ENCODE measurements around the gene GTF2E1.

The GTF2E1 gene

DNA sequence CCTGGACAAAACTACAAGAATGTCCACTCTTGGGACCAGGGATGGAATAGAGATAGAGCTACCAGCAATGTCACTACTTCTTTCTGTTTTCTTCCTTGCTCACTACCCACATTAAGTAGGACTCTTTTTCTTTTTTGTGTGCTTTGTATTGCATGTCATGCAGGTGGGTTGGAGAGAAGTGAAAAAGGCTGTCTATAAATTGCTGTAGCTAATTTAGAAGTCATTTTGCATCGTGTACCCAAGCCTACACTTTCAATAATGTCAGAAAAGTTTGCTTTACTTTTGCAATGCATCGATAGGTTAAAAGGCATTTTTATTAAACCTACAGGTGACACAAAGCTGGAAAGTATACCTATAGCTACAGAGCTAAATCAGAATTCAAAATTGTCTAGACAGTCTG is 58.9 kb downstream of the GTF2E1 start:
- DNase-seq: no peak

DNA sequence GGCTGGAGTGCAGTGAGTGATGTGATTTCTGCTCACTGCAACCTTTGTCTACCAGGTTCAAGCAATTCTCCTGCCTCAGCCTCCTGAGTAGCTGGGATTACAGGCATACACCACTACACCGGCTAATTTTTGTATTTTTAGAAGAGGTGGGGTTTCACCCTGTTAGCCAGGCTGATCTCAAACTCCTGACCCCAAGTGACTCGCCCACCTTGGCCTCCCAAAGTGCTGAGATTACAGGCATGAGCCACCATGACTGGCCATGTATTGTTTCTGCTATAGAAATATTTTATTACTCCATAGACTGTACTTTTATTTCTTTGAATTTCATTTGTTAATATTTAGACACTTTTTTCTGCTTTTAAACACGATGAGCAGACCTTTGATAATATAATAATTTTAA is 60.4 kb downstream of the GTF2E1 start:
- DNase-seq: no peak

DNA sequence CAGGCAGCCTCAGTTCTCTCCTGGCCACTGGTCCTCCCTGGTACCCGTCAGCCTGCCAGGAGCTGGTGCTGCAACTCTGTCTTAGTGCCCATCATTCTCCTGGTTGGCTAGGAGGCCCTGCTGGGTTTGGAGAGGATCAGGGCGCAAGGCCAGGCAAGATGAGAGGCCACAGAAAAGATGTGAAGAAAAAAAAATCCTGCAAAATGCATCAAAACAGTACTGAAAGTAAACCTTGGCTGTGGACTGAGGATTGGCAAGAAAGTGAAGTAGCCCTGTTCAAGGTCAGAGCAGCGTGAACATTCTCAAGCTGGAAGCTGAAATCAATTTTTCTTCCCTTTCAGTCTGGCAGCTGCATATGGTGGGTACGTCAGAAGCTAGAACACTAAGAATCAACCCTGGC is 74.2 kb downstream of the GTF2E1 start:
- no peak for DNase-seq

DNA sequence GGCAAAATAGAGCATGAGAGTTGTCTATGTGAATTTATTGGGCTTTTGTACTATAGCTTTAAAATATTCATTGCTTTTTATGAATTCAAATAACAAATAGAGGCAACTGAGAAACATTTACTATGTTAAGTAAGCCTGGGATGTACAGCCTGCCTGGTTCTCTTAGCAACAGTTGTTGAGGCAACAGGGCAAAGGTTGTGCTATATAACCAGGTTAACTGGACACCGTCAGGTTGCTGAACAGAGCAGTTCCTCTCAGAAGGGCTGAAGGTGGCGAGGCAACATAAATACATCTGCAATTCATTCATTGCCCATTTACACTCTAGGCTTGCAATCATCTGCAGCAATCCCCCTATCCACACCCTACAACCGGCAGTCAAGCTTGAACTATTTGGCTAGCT is 78.2 kb downstream of the GTF2E1 start:
- no peak for DNase-seq

DNA sequence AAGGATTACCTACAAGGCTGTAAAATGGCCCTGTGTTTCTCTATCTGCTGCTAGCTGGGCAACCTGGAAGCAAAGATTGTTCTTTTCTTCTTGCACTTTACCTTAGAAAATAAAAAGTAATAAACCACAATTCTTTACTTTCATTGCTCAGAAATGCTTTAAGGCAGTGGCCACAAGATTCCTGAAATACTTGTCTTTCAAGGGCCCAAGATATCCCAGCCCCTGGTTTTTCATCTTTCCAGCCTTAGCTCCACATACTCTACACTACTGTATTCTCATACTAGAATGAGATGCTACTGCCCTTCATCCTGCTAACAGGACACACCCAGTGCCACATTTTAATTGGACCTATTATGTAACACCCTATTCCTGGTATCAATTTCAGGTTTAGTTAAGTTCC is 78.9 kb downstream of the GTF2E1 start:
- DNase-seq: no peak

DNA sequence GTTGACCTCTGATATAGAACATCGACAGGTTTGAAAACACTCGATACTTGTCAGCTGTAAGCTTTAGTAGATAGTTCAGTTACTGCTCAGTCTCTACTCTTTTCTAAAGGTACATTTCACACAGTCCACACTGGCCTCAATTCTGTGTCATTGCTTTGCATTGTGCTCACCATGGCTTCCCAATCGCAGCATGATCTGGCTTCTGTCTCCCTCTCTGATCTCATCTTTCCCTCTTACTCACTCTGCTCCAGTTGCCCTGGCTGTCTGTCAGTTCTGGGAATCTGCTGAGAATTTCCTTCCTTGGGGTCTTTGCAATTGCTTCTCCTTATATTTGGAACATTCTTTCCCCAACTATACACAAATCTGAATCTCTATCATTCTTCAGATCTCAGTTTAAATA is 80.6 kb downstream of the GTF2E1 start:
- no peak for DNase-seq

DNA sequence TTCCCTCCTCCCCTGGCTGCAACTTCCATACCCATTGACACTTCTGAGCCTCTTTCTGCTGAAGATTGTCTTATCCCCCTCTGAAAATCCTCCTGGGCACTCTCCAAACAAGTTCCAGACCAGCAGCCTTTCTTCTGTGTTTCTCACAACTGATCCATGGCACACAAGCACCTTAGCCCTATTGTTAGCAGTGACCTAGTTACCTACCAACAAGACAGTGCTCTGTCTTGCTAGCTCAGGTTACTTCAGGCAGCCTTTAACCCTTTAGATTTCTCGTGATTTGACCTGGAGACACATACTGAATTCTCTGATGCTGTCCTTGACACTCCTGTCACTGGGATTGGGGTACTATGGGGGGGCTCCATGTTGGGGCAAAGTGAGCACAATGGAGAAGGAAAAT is 82.1 kb downstream of the GTF2E1 start:
- no peak for DNase-seq

DNA sequence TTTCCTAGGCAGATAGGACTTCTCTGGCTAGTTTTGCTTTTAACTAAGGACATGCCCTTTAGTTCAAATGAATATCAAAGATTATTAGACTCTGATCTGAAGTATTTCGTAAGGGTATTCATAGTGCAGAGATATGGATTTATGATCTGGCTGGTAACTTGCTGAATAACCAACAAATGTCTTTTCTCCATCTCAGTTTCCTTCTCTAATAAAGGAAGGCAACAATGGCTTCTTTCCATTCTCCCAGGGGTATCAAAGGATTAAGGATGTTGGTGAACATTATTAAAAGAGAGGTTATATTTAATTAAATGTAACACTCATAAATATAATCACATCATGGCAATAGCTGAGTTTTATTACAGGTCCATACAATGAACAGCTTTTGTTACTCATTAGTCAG is 86.3 kb downstream of the GTF2E1 start:
- DNase-seq: no peak

DNA sequence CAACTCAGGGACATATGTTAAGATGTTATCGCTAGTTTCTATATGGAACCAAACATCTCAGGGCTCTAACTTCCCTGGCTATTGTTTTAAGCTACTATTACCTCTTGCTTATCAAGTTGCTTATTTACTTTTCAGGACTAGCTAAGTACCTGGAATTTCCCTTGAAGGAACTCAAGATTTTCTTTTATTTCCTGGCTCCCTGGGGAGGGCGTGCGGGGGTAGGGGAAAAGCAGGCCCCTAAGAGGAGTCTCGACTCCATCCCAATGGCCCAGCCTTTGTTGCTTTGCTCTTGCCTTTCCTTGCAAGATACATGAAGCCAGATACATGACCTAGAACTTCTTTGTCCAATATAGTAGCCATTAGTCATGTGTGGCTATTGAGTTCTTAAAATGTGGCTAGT is 88.5 kb downstream of the GTF2E1 start:
- no peak for DNase-seq
